H1 (cell line): ENCODE results near the gene IRX4. TPM values are rescaled to one million over a fixed set of nuclear protein-coding genes. Genes with fewer than 3 reads are reported as not detected.

ENCODE experiments used
- CTCF ChIA-PET: fragments of 300-600 bp; sonication (Branson Sonifier 250); formaldehyde crosslinking; loops from one replicate; lab custom pipeline; 2021; ENCODE audit not compliant: partially characterized antibody; lab: Charles Lee
- POLR2A ChIA-PET: fragments of 300-600 bp; sonication (Branson Sonifier 250); formaldehyde crosslinking; loops from one replicate; lab custom pipeline; 2021; ENCODE audit warnings: inconsistent platforms; ENCODE audit not compliant: partially characterized antibody; lab: Charles Lee
- DNase-seq, 2 experiments: peaks; one replicate each; pipeline versions ENCODE4 v3.0.0 to v3.0.0-alpha.2; 2010 to 2022; ENCODE audit warnings: low spot score in 2 of 2, low read depth in 1 of 2, mixed read lengths in 1 of 2
- FAIRE-seq: peaks from 2 replicates; lab custom pipeline; 2011; peaks lifted over from hg19 to GRCh38; lab: Jason Lieb, UNC
- H2AFZ ChIP-seq: 2 replicates; pipeline ENCODE4 v1.8.1; 2012; ENCODE audit warnings: low read length, inconsistent platforms
- H2AK5ac ChIP-seq: 2 replicates; pipeline ENCODE4 v1.6.1; 2013; ENCODE audit warnings: low read depth, low read length
- H2BK120ac ChIP-seq: replicated peaks from 2 replicates; pipeline ENCODE3; 2013; ENCODE audit warnings: low read depth, low read length, inconsistent platforms
- H2BK12ac ChIP-seq: 2 replicates; pipeline ENCODE4 v1.6.1; 2013; ENCODE audit warnings: low read depth, low read length
- H2BK15ac ChIP-seq: 2 replicates; pipeline ENCODE4 v1.6.1; 2013; ENCODE audit warnings: low read length
- H2BK20ac ChIP-seq: 2 replicates; pipeline ENCODE4 v1.6.1; 2013; ENCODE audit warnings: low read length
- H2BK5ac ChIP-seq: 2 replicates; pipeline ENCODE4 v1.6.1; 2013; ENCODE audit warnings: low read depth, low read length
- H3K14ac ChIP-seq: 2 replicates; pipeline ENCODE4 v1.6.1; 2013; ENCODE audit warnings: inconsistent platforms; ENCODE audit not compliant: insufficient read length
- H3K18ac ChIP-seq: 2 replicates; pipeline ENCODE4 v1.6.1; 2013; ENCODE audit warnings: low read length; ENCODE audit errors: extremely low read depth
- H3K23ac ChIP-seq: 2 replicates; pipeline ENCODE4 v1.6.1; 2013; ENCODE audit warnings: inconsistent platforms; ENCODE audit not compliant: insufficient read length
- H3K23me2 ChIP-seq: 2 replicates; pipeline ENCODE4 v1.6.1; 2013; ENCODE audit warnings: low read depth, low read length
- H3K27ac ChIP-seq: 2 replicates; pipeline ENCODE4 v1.6.1; 2011; ENCODE audit warnings: low read depth, low read length, inconsistent platforms
- H3K27me3 ChIP-seq, 4 experiments: replicated peaks in 1 of 4; 1 replicate in 1 of 4; 2 replicates in 3 of 4; pipeline versions ENCODE4 v1.6.1 to v1.8.1; 2011 to 2013; ENCODE audit warnings: low read length in 3 of 4, mild to moderate bottlenecking in 3 of 4, inconsistent platforms in 2 of 4, mixed read lengths in 2 of 4, moderate library complexity in 1 of 4; ENCODE audit not compliant: control insufficient read depth in 3 of 4, insufficient read depth in 3 of 4; ENCODE audit errors: extremely low read depth in 1 of 4
- H3K36me3 ChIP-seq, 4 experiments: 2 replicates each; pipeline versions ENCODE4 v1.6.1 to v1.8.1; 2011 to 2013; ENCODE audit warnings: mild to moderate bottlenecking in 4 of 4, low read length in 3 of 4, moderate library complexity in 2 of 4, control low read depth in 1 of 4, inconsistent platforms in 1 of 4; ENCODE audit not compliant: insufficient read depth in 4 of 4, control insufficient read depth in 2 of 4
- H3K4ac ChIP-seq: replicated peaks from 2 replicates; pipeline ENCODE3; 2013; ENCODE audit warnings: low read length, low read depth, mixed read lengths, inconsistent platforms; ENCODE audit not compliant: insufficient read length
- H3K4me1 ChIP-seq, 4 experiments: replicated peaks in 1 of 4; 1 replicate in 1 of 4; 2 replicates in 3 of 4; pipeline versions ENCODE4 v1.6.1 to v1.8.1; 2011 to 2013; ENCODE audit warnings: low read length in 3 of 4, inconsistent platforms in 2 of 4, mixed read lengths in 1 of 4; ENCODE audit not compliant: insufficient read depth in 4 of 4, control insufficient read depth in 3 of 4
- H3K4me2 ChIP-seq, 2 experiments: 2 replicates each; pipeline versions ENCODE4 v1.6.1 to v1.8.1; 2011 to 2013; ENCODE audit warnings: low read depth in 2 of 2, low read length in 2 of 2, control low read depth in 1 of 2, inconsistent platforms in 1 of 2, mild to moderate bottlenecking in 1 of 2; ENCODE audit not compliant: insufficient read depth in 1 of 2
- H3K4me3 ChIP-seq, 4 experiments: fragments of 200-600, 300-600 bp in 1 of 4; sonication (generic), shearing (Covaris generic), sonication (Bioruptor Twin) in 1 of 4; 2 replicates each; pipeline versions ENCODE4 v1.5.1 to v1.8.1; 2011 to 2016; ENCODE audit warnings: low read length in 4 of 4, low read depth in 3 of 4, control low read depth in 2 of 4, inconsistent platforms in 2 of 4, mild to moderate bottlenecking in 2 of 4, mixed read lengths in 1 of 4, moderate library complexity in 1 of 4; ENCODE audit not compliant: insufficient read depth in 2 of 4; ENCODE audit errors: extremely low read depth in 1 of 4
- H3K56ac ChIP-seq: replicated peaks from 2 replicates; pipeline ENCODE3; 2013; ENCODE audit warnings: low read depth, mild to moderate bottlenecking, mixed read lengths, low read length, inconsistent platforms; ENCODE audit not compliant: insufficient read length
- H3K79me1 ChIP-seq: 2 replicates; pipeline ENCODE4 v1.6.1; 2013; ENCODE audit warnings: low read depth, low read length, control low read depth
- H3K79me2 ChIP-seq, 2 experiments: 2 replicates each; pipeline versions ENCODE4 v1.6.1 to v1.8.1; 2012 to 2013; ENCODE audit warnings: low read length in 2 of 2, mild to moderate bottlenecking in 2 of 2, inconsistent platforms in 1 of 2; ENCODE audit not compliant: insufficient read depth in 2 of 2, control insufficient read depth in 1 of 2
- H3K9ac ChIP-seq, 4 experiments: replicated peaks in 1 of 4; 1 replicate in 1 of 4; 2 replicates in 3 of 4; pipeline versions ENCODE4 v1.6.1 to v1.8.1; 2011 to 2013; ENCODE audit warnings: low read depth in 3 of 4, low read length in 3 of 4, control low read depth in 2 of 4, mild to moderate bottlenecking in 2 of 4, moderate library complexity in 2 of 4, inconsistent platforms in 1 of 4; ENCODE audit errors: extremely low read depth in 1 of 4
- H3K9me3 ChIP-seq, 2 experiments: 2 replicates each; pipeline versions ENCODE4 v1.6.1 to v1.8.1; 2012 to 2013; ENCODE audit warnings: mild to moderate bottlenecking in 2 of 2, moderate library complexity in 2 of 2, control low read depth in 1 of 2, inconsistent platforms in 1 of 2, low read depth in 1 of 2, low read length in 1 of 2, mixed read lengths in 1 of 2; ENCODE audit not compliant: insufficient read depth in 2 of 2
- H4K20me1 ChIP-seq, 2 experiments: replicated peaks in 1 of 2; 2 replicates each; pipeline versions ENCODE3 to v1.8.1; 2011 to 2013; ENCODE audit warnings: inconsistent platforms in 2 of 2, low read length in 2 of 2, mild to moderate bottlenecking in 1 of 2; ENCODE audit not compliant: insufficient read depth in 2 of 2, control insufficient read depth in 1 of 2
- H4K5ac ChIP-seq: 2 replicates; pipeline ENCODE4 v1.6.1; 2013; ENCODE audit warnings: low read length, low read depth, mixed read lengths, inconsistent platforms; ENCODE audit not compliant: insufficient read length
- H4K8ac ChIP-seq: 2 replicates; pipeline ENCODE4 v1.8.0; 2013; ENCODE audit warnings: mild to moderate bottlenecking, moderate library complexity, low read length, inconsistent platforms; ENCODE audit not compliant: insufficient read depth; ENCODE audit errors: extremely low read depth
- H4K91ac ChIP-seq: replicated peaks from 2 replicates; pipeline ENCODE3; 2013; ENCODE audit warnings: low read length, mixed read lengths, inconsistent platforms; ENCODE audit not compliant: insufficient read length
- BACH1 ChIP-seq: IDR thresholded peaks from 2 replicates; pipeline ENCODE4 v1.6.1; 2012; ENCODE audit warnings: low read length, improper control_type of control experiment
- CBX8 ChIP-seq: fragments of 300-800, 300-1000 bp; sonication (generic); IDR thresholded peaks from 2 replicates; pipeline ENCODE4 v1.7.1; 2016; ENCODE audit warnings: low read depth, low read length, borderline replicate concordance
- CREB1 ChIP-seq: IDR thresholded peaks from 2 replicates; pipeline ENCODE4 v1.6.1; 2012; ENCODE audit warnings: inconsistent platforms
- EGR1 ChIP-seq: IDR thresholded peaks from 2 replicates; pipeline ENCODE4 v1.6.1; 2011; ENCODE audit warnings: low read depth, low read length, borderline replicate concordance
- EP300 ChIP-seq, 2 experiments: IDR thresholded peaks; 1 replicate in 1 of 2; 2 replicates in 1 of 2; pipeline ENCODE4 v1.6.1; 2011 to 2012; ENCODE audit warnings: low read depth in 2 of 2, low read length in 2 of 2, mild to moderate bottlenecking in 2 of 2, borderline replicate concordance in 1 of 2, inconsistent platforms in 1 of 2, moderate library complexity in 1 of 2
- GTF2F1 ChIP-seq: IDR thresholded peaks from 2 replicates; pipeline ENCODE4 v1.6.1; 2012; ENCODE audit warnings: low read depth, low read length, improper control_type of control experiment, borderline replicate concordance
- HDAC2 ChIP-seq, 2 experiments: fragments of 300-600 bp in 1 of 2; sonication (generic) in 1 of 2; IDR thresholded peaks; 2 replicates each; pipeline ENCODE4 v1.6.1; 2011 to 2012; ENCODE audit warnings: low read depth in 2 of 2, low read length in 2 of 2, mild to moderate bottlenecking in 2 of 2, moderate library complexity in 2 of 2, borderline replicate concordance in 1 of 2, inconsistent platforms in 1 of 2
- JUN ChIP-seq: IDR thresholded peaks from 2 replicates; pipeline ENCODE4 v1.6.1; 2011; ENCODE audit warnings: low read depth, mild to moderate bottlenecking, improper control_type of control experiment, low read length
- POU5F1 ChIP-seq: IDR thresholded peaks from 2 replicates; pipeline ENCODE4 v1.6.1; 2011; ENCODE audit warnings: low read depth, mild to moderate bottlenecking, low read length, moderate library complexity
- SP2 ChIP-seq: IDR thresholded peaks from 2 replicates; pipeline ENCODE4 v1.6.1; 2012; ENCODE audit warnings: mild to moderate bottlenecking, low read length, inconsistent platforms
- SRF ChIP-seq: IDR thresholded peaks from 2 replicates; pipeline ENCODE4 v1.6.1; 2011; ENCODE audit warnings: mild to moderate bottlenecking, low read depth, low read length, moderate library complexity
- SUZ12 ChIP-seq: fragments of 200-600 bp; sonication (generic); IDR thresholded peaks from 2 replicates; pipeline ENCODE4 v1.6.1; 2012; ENCODE audit warnings: mild to moderate bottlenecking, inconsistent platforms, low read length, moderate library complexity, mixed read lengths
- USF2 ChIP-seq: IDR thresholded peaks from 2 replicates; pipeline ENCODE4 v1.6.1; 2011; ENCODE audit warnings: low read length, improper control_type of control experiment
- WGBS, 2 experiments: shearing (Covaris generic) in 1 of 2; methylation state at CpG; one replicate each; pipeline versions ENCODE4 v1.1.6 to v1.1.7; 2013 to 2015; ENCODE audit warnings: low lambda C conversion rate in 2 of 2, mixed read lengths in 2 of 2, inconsistent platforms in 1 of 2, low coverage in 1 of 2, missing lambda C conversion rate in 1 of 2; ENCODE audit not compliant: insufficient replicate concordance in 2 of 2, insufficient coverage in 1 of 2, insufficient read length in 1 of 2; ENCODE audit errors: extremely low coverage in 1 of 2, missing lambda C conversion rate in 1 of 2; 5-methylcytosine and 5-hydroxymethylcytosine counted together
- polyA plus RNA-seq, 7 experiments: library from polyadenylated mRNA; depleted of rRNA in 3 of 7; stranded (reverse) in 5 of 7; unstranded in 2 of 7; fragments of >200 nt in 5 of 7; fragments of 200-250 nt in 2 of 7; gene quantifications; 1 replicate in 5 of 7; 2 replicates in 1 of 7; 4 replicates in 1 of 7; pipeline versions ENCODE4 v1.2.1 to v1.2.3, GENCODE V29; 2011 to 2013; ENCODE audit warnings: missing spikeins in 2 of 7, mixed read lengths in 2 of 7
- total RNA-seq: library from RNA; stranded (reverse); fragmentation: NEBNext Ultra II Directional; extraction: Animal tissue kit (Norgen Biotek cat#: 25700); gene quantifications from 2 replicates; pipeline ENCODE4 v1.2.1, GENCODE V29; 2021

Gene IRX4
- total and polyA plus RNA-seq, 2 of the 8 experiments (the other 6 are each of a cell fraction or from before 2014, with no cell fraction given): 0.45 to 1.2 TPM

- H3K27ac ChIP-seq: no peak overlapping the region
- H3K79me1 ChIP-seq: no peaks in the 10 kb centered on the region
- H3K9me3 ChIP-seq: no peaks in the 10 kb centered on the region
- no peak overlapping the region for H3K4ac ChIP-seq
- ChIA-PET POLR2A (interaction anchor here (0.9 kb wide), 1 partner anchor 42 kb away, joined by 3 read pairs; no protein-coding TSS in a partner anchor), CTCF (interaction anchor here (0.7 to 1.9 kb wide), 5 partner anchors 8 to 147 kb away, joined by 3 to 7 read pairs (median 3); no protein-coding TSS in a partner anchor)
- H3K14ac ChIP-seq: no peak overlapping the region
- no peaks in the 10 kb centered on the region for H3K27me3 ChIP-seq
- WGBS, 2 experiments: 85% methylated on average over 11 of the region's 11 CpGs; no CpG with 5 or more reads in 1 of the 2 experiments
- DNase-seq (no peak), FAIRE-seq (no peak)
- H3K18ac ChIP-seq: no peak overlapping the region
- H3K79me2 ChIP-seq: no peaks in the 10 kb centered on the region
- H2BK120ac ChIP-seq: no peak overlapping the region
- H2BK15ac ChIP-seq: no peak overlapping the region
- H2AFZ ChIP-seq: no peak overlapping the region
- no peak overlapping the region for H3K23ac ChIP-seq
- no peak overlapping the region for H4K8ac ChIP-seq
- H3K36me3 ChIP-seq: no peaks in the 10 kb centered on the region
- H3K4me1 ChIP-seq: peaks cover 3 to 21% (median 9%) of the 10 kb centered on the region in 4 experiments
- H4K91ac ChIP-seq: no peak overlapping the region
- H3K4me2 ChIP-seq: no peak overlapping the region; a peak in 1 of 4 replicates
- no peaks in the 10 kb centered on the region; the same call in 1 of the 2 replicates for H3K23me2 ChIP-seq
- no peaks in the 10 kb centered on the region for H4K20me1 ChIP-seq
- H3K4me3 ChIP-seq: no peak overlapping the region
- no peak overlapping the region for H3K56ac ChIP-seq
- no peak overlapping the region for H4K5ac ChIP-seq
- H3K9ac ChIP-seq: no peak overlapping the region
- H2BK12ac ChIP-seq: no peak overlapping the region
- H2BK5ac ChIP-seq: no peak overlapping the region
- no peak overlapping the region for H2AK5ac ChIP-seq
- H2BK20ac ChIP-seq: no peak overlapping the region
- no peak for TF ChIP-seq CREB1
- TF ChIP-seq CBX8: no peak
- no peak for TF ChIP-seq SRF
- no peak for TF ChIP-seq USF2
- TF ChIP-seq HDAC2 (IDR thresholded peaks at IDR 0.05; ENCODE audit: borderline replicate concordance in 1 of 2, low read depth in 2 of 2, low read length in 2 of 2): no peak
- no peak for TF ChIP-seq BACH1
- no peak for TF ChIP-seq EGR1
- no peak for TF ChIP-seq GTF2F1
- no peak for TF ChIP-seq SUZ12
- TF ChIP-seq POU5F1: no peak
- TF ChIP-seq EP300 (IDR thresholded peaks at IDR 0.05; ENCODE audit: borderline replicate concordance in 1 of 2, low read depth in 2 of 2, low read length in 2 of 2): no peak
- TF ChIP-seq SP2: no peak
- no peak for TF ChIP-seq JUN
These were observed 51.5 kb downstream of the IRX4 start for GRCh38 chr5:1831257-1831656.
